Body of pancreas (tissue), 4 donors: ENCODE measurements around the gene FAM9B.

Source experiments
- POLR2A ChIP-seq, 3 donors: fragments of 450-650 bp; IDR thresholded peaks; one replicate each; pipeline ENCODE4 v1.6.1; 2016; ENCODE audit warnings: antibody characterized with exemption in 3 of 3, mild to moderate bottlenecking in 2 of 3
- TF ChIP-seq, protein P1 (sequence below), 7 experiments: fragments of 450-650 bp in 4 of 7; fragments of 200-600 bp in 3 of 7; sonication (generic) in 3 of 7; IDR thresholded peaks; one replicate each; pipeline ENCODE4 v1.5.1; 2016 to 2019; ENCODE audit warnings: antibody characterized with exemption in 7 of 7

DNA sequence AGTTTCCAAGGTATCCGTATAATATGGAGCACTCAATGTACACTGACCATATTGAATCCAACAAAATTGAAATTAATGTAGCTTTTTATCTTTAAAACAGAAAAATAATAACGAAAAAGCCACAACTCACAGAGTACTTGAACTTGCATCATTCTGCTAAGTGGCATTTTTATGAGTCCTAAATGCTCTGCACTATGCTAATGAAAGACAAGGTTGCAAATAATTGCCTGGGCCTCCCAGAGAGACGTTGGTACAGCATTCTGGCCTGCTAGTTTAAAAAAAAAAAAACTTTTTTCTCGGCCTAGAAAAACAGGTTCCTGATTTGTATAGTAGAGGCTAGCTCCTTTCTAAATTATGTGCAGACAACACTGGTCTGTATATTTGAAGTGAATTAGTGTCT is 4.3 kb upstream of the FAM9B start:
- TF ChIP-seq, protein P1, sequence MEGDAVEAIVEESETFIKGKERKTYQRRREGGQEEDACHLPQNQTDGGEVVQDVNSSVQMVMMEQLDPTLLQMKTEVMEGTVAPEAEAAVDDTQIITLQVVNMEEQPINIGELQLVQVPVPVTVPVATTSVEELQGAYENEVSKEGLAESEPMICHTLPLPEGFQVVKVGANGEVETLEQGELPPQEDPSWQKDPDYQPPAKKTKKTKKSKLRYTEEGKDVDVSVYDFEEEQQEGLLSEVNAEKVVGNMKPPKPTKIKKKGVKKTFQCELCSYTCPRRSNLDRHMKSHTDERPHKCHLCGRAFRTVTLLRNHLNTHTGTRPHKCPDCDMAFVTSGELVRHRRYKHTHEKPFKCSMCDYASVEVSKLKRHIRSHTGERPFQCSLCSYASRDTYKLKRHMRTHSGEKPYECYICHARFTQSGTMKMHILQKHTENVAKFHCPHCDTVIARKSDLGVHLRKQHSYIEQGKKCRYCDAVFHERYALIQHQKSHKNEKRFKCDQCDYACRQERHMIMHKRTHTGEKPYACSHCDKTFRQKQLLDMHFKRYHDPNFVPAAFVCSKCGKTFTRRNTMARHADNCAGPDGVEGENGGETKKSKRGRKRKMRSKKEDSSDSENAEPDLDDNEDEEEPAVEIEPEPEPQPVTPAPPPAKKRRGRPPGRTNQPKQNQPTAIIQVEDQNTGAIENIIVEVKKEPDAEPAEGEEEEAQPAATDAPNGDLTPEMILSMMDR (IDR thresholded peaks at IDR 0.05) = no peak
- TF ChIP-seq POLR2A (IDR thresholded peaks at IDR 0.05) = no peak
